NCI-H1417 (cell line): ENCODE results near the gene OBI1.
"Not testable (repeated sequence)": the region's sequence is repeated elsewhere in the genome, so short reads cannot be mapped to it uniquely, and the experiment has no call there.

Source experiments
- DNase-seq, 3 experiments: peaks; one replicate each; lab custom pipeline; 2025; lab: John Stamatoyannopoulos, UW

OBI1 gene

GRCh38 chr13:78647109-78647678, 11.8 kb downstream of the OBI1 start:
- DNase-seq, result not testable (repeated sequence)

DNA sequence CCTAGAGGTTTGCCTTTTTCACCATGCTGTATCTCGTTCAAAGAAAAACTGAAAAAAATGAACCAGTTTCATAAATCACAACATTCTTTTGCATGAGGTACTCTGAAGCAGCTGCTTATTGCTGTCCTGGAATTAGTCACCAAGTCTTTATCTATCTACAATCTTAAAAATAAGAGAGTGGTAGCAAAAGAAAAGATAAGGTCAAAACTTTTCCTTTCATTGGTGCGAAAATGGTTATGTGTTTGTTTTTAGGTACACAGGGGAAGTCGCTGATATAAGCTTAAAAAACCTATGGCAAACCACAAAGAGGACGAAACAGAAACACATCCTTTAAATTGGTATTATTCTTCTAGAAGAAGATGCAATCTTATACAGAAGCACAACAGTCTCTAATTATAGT, 20.7 kb downstream of the OBI1 start:
- no peak for DNase-seq

DNA sequence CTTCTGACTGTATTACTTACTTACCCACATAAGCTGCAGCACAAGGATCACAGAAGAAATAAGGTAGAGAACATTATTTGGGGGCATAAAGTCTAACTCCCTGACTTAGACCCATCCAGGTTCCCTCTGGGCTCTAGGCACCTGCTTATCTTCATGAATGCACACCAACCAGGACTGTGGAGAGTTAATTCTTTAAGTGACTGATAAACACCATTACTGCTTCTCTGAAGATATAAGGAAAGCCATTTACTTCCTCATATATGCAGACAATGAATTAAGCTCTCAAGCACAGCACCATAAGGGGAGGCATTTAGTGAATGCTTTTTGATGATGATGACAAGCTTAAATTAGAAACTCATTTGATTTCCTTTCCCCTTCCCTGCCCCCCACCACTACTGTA, 22.5 kb downstream of the OBI1 start:
- no peak for DNase-seq

DNA sequence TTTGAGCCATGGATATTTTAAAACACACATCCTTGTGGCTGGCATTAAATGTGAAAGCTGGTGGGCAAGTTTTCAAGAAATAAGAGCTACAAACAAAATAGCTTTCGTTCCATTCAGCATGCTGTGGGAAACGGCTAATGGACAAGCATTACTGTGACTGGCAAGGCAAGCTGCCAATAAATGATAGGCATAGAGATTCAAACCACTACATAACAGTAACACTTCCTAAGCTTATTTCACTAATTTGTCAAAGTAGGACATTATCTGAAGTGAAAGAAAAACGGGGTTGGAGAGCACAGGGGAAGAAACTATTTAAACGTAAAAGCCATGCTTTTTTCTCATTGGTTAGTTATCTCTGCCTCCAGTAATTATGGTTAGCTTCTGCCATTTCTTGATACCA, 26.0 kb downstream of the OBI1 start:
- DNase-seq, result no peak

DNA sequence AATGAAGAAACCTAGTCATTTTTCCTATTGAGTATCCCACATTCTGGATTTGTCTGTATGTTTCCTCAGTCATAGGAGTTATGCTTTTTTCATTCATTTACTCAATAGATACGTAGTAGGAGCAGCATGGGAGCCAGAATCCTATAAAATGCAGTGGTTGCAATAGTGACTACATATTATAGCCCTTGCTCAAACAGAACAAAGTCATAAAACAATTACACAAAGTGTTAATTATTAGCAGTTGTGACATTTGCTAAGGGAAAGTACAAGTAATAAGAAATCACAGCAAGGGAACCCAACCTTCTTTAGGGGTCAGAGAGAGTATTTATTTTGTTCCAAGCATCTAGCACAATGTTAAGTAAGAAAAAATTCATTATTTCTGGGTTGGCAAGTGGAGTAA, 27.9 kb downstream of the OBI1 start:
- DNase-seq, result no peak

- DNase-seq, result no peak
Measured at GRCh38 chr13:78630511-78630910, 28.4 kb downstream of the OBI1 start.

- DNase-seq, result peak in 2 of 3 experiments; percentile 27 to 71
Measured at GRCh38 chr13:78625384-78625783, 33.6 kb downstream of the OBI1 start.

- no peak for DNase-seq
Measured at GRCh38 chr13:78623132-78623531, 35.8 kb downstream of the OBI1 start.

DNA sequence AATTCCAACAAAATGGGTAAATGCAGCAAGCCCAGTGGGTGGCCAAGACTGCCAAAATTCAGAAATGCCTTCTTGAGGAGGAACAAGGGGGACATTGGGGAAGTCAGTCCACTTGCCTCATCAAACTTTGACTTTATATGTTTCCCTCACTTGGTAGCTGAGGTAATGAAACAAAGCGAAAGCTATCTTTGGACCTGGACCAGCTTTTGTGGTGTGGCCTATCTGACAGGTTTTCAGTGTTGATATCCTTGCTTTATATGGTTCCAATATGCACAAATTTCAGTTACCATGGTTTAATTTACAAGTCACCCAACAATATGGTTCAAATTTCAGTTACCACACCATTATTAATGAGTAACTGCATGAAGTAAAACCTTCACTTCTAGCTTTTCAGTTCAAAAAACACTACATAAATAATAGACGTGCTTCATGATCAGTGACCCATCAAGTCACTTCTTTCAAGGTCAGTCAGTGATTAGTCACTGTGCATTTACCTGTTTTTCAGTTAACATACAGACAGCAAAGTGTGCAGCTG, 38.0 kb downstream of the OBI1 start:
- DNase-seq, result no peak

DNA sequence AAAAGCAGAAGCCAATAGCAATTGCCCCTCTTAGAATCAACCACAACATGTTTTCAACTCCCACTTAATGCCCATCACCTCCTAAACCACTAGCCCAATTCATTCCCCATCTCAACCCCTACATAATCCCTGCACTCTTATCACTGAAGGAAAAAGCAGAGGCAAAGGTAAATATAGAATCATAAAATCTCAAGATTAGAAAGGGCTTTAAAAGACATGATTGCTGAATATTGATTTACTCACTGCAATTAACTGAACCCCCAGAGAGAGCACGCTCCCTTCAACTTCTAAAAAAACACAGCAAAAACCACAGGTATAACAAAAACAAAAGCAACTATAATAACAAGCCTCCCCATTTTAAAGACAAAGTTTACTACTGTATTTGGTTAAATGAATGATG, 40.5 kb downstream of the OBI1 start:
- peak in 2 of 3 experiments; percentile 8 to 56 for DNase-seq

GRCh38 chr13:78611040-78611439, 47.9 kb downstream of the OBI1 start:
- DNase-seq, result no peak

- DNase-seq, result peak in 2 of 3 experiments; percentile 29 to 49
Measured at GRCh38 chr13:78610381-78610883, 48.5 kb downstream of the OBI1 start.

GRCh38 chr13:78609464-78610205, 49.3 kb downstream of the OBI1 start:
- DNase-seq, result peak in 1 of 3 experiments; percentile 82

DNA sequence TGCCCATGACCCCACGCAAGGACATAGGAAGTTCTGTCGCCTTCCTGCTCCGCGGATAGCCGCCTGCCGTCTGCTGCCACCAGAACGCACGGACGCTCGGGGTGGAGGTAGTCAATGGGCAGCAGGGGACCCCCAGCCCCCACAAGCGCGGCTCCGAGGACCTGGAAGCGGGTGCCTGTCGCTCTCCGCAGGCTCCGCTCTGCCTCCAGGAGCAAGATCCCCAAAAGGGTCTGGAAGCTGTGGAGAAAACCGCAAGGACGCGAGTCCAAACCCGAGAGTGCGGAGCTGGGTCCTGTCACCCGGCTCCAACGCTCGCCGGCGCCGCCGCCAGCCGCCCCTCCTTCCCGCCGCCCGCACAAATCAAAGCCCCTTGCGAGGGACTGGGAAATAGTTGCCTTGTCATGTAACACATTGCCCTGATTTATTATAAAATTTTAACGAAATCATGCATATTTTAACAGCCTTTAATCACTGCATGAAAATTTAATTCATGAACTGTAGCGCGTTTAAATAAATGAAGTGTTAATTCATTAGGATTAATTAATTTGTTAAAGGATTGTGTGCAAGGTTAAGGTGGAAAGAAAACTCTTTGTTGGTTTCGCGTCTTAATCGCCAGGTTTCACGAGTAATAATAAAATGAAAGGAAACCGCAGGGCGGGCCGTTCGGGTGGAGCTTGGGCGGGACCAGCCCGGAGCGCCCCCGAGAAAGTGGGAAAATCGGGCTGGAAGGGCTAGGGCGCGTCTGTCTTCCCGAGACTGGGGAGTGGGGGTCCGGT, 50.1 kb downstream of the OBI1 start:
- peak in 2 of 3 experiments; percentile 29 to 33 for DNase-seq

GRCh38 chr13:78608252-78608687, 50.7 kb downstream of the OBI1 start:
- no peak for DNase-seq

DNA sequence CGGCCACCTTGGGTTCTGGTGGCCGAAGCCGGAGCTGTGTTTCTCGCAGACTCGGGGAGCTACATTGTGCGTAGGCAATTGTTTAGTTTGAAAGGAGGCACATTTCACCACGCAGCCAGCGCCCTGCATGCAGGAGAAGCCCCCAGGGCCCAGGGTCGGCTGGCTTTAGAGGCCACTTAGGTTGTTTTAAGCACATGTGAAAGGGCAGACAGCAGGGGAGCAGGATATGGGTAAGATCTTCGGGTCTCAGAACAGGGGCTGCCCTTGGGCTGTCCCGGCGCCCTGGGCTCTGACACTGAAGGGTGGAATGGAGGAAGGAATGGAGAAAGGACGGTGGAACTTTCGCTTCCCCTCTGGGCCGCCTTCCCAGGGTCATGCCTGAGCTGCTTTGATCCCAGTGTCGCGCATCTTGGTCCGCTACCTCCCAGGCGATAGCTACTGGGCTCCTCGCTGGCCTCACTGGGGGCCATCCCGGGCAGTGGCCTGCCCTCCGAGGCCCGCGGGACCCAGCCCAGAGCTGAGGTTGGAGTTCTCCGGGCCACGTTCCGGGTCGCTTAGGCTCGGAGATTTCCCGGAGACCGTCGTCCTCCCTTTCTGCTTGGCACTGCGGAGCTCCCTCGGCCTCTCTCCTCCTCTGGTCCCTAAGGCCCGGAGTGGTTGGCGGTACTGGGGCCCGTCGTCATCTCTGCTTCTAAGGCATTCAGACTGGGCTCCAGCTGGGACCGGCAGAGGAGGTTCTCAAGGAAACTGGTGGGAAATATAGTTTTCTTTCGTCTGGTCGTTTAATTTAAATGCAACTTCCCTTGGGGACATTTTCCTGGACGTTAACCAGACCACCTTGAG, 51.3 kb downstream of the OBI1 start:
- no peak for DNase-seq

- DNase-seq, result no peak
Measured at GRCh38 chr13:78606471-78607408, 52.2 kb downstream of the OBI1 start.

DNA sequence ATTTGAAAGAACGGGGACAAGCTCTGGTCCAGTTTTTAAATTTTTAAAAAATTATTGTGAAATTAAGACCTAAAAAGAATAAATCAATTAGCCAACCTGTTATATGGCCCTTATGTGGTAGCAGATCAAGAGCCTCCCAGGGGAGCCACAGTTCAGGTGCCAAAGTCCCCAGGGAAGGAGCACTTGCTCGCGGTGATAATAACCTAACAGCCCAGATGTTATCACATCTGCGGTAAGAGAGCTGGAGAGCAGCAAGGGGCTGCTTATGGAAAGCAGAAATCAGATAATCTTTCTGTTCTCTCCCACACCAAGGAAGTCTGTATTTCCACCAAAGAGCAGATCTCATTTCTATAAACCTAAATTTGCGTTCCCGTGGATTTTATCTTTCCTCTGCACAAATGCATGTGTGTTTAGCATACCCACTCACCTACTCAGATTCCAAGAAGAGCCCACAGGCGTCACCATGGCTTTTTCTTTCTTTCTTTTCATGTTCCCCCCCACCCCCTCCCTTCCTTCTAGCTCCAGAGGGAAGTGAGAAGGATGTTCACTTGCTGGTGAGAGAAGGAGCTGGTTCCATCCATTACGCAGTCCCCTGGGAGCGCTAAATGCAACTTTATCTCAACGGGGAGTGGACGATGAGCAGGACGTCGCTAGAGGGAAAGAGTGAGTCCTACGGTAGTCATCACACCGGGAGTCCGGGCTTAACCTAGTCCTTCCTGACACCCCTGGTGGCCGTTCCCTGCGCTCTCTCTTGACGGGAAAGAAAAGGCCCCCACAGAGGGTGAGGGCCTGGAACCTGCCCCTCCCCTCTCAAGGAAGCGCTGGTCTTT, 54.0 kb downstream of the OBI1 start:
- DNase-seq, result peak; percentile 15 to 88 (median 57)

DNA sequence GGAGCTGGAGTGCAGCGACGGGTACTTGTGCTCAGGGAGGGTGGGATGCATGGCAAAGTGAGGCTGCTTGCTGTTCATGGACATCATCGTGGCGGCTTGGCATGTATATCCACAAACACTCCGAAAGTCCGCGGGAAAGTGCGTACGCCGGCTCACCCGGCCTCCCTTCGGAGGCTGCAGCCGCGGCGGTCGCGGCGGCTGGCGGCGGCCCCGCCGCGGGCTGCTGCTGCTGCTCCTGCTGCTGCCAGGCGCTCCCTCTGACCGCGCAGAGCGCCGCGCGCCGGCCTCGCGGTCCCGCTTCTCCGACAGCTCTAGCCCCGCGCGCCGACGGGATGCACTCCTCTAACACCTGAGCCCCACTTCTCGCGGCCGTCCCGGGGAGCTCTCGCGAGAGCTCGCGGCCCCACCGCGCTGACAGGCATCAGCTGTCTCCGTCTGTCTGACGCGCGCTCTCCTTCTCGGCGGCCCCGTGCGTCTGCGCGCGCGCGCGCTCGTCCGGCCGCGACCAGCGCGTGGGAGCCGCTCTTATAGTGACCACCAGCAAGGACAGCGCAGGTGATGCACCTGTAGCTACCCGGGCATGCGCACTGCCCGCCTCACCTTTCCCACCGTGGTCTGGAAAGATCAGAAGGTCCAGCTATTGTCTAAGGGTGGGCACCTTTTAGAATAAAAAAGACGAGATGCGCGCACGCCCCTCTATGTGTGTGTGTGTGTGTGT, 55.6 kb downstream of the OBI1 start, which contains the start of gene POU4F1:
Gene POU4F1, minus strand, starts transcription at position 313 of the 718 bp plus-strand sequence. Its CDS starts 226 bp downstream, at position 87.
- peak; percentile 97 to 98 (median 97) for DNase-seq
